T-helper 17 cell (primary cell): ENCODE results near the gene ANO5. TPM values are rescaled to one million over a fixed set of nuclear protein-coding genes. Genes with fewer than 3 reads are reported as not detected.
"Not testable (repeated sequence)": the region's sequence is repeated elsewhere in the genome, so short reads cannot be mapped to it uniquely, and the experiment has no call there.

ENCODE experiments used
- ATAC-seq: fragments of 150-1000 bp; cut with Tn5 transposase; 2 replicates; pipeline ENCODE4 v1.10.0; 2021; ENCODE audit warnings: mild to moderate bottlenecking, moderate library complexity
- DNase-seq, 3 donors: peaks; one replicate each; pipeline versions ENCODE4 v3.0.0 to v3.0.0-alpha.2; 2020 to 2021
- H3K9me3 ChIP-seq: one replicate; pipeline ENCODE4 v1.7.0; 2013; ENCODE audit warnings: low read length, mild to moderate bottlenecking; ENCODE audit not compliant: control insufficient read depth, poor library complexity, severe bottlenecking
- H3K27ac Mint-ChIP-seq: one replicate; pipeline ENCODE4 v1.8.0; 2022; ENCODE audit warnings: mild to moderate bottlenecking, moderate library complexity, mixed read lengths
- H3K27me3 Mint-ChIP-seq: one replicate; pipeline ENCODE4 v1.8.0; 2022; ENCODE audit warnings: mixed read lengths
- H3K36me3 Mint-ChIP-seq: one replicate; pipeline ENCODE4 v1.8.0; 2022; ENCODE audit warnings: low read depth, mixed read lengths
- H3K4me1 Mint-ChIP-seq: one replicate; pipeline ENCODE4 v1.8.0; 2022; ENCODE audit warnings: mild to moderate bottlenecking, mixed read lengths
- H3K4me3 Mint-ChIP-seq: one replicate; pipeline ENCODE4 v1.8.0; 2022; ENCODE audit warnings: mild to moderate bottlenecking, moderate library complexity, mixed read lengths
- total RNA-seq, 4 donors: library from RNA in 2 of 4; stranded (reverse) in 2 of 4; gene quantifications; one replicate each; pipeline ENCODE4 v1.2.3 and lab custom pipeline; 2022 to 2026

The ANO5 gene
- total RNA-seq, 2 donors from 2014 or later = 0.05 TPM; not detected in 1

DNA sequence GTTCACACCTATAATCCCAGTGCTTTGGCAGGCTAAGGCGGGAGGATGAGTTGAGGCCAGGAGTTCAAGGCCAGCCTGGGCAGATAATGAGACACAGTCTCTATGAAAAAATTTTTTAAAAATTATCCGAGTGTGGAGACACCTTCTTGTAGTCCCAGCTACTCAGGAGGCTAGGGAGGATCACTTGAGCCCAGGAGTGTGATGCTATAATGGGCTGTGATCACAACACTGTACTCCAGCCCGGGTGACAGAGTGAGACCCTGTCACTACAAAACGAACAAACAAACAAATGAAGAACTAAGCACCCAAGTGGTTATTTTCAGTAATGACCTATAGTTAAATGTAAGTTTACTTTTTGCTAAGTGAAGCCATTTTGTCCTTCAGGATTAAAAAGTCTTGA, 32.3 kb downstream of the ANO5 start:
- no peaks in the 10 kb centered on the region for H3K9me3 ChIP-seq
- ATAC-seq (no peak), DNase-seq (no peak)
- Mint-ChIP-seq H3K27ac (no peak overlapping the region), H3K4me1 (no peaks in the 10 kb centered on the region), H3K27me3 (no peaks in the 10 kb centered on the region), H3K4me3 (no peak overlapping the region), H3K36me3 (no peaks in the 10 kb centered on the region)

DNA sequence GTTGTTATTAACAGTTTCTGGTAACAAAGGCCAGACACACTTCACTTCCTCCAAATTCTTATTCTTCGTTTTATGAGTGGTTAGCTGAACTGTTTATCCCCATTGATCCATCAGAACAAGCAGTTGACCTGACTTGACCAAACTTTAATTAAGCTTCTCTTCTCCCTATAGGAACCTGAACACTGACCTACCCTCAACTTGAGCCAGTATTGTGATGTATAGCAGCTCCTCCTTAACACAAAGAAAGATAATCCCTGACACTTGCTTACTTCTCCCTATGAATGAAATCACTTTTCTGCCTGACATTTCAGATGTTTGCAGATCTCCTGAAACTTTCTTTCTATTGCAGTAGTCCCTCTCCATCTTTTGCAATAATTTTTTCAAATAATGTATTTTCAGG, 41.9 kb downstream of the ANO5 start:
- Mint-ChIP-seq H3K36me3 (no peaks in the 10 kb centered on the region), H3K4me1 (no peaks in the 10 kb centered on the region), H3K4me3 (no peak overlapping the region), H3K27me3 (no peaks in the 10 kb centered on the region), H3K27ac (no peak overlapping the region)
- no peak for ATAC-seq
- no peak for DNase-seq
- H3K9me3 ChIP-seq = no peaks in the 10 kb centered on the region

DNA sequence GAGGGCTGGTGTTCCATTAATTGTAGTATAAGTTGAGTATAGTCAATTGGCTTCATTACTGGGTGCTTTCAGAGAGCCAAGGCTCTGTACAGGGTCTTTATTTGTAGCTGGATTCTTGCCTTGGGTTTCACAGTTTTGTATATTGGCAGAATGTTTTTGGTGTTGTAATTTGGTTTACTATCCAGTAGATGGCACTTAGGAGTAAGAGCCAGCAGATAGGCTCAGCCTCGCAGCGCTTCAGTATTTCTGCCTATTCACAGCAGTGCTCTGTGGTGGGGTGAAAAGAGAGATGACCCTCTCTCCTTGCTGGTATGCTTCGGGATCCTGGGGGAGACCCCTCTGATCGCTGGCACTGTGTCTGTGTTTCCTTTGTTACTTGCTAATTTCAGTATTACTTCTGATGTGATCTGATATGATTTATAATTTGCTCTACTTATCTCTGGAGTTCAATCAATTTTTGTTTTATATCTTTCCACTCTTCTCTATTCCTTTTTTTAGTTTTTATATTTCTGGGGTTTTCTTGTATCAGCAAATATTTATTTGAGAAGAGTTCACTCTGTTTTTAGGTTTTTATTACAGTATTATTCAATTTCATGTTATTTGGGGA, 52.2 kb downstream of the ANO5 start:
- Mint-ChIP-seq H3K4me1 (peaks cover 4% of the 10 kb centered on the region), H3K4me3 (no peak overlapping the region), H3K27me3 (peaks cover 30% of the 10 kb centered on the region), H3K27ac (no peak overlapping the region), H3K36me3 (no peaks in the 10 kb centered on the region)
- DNase-seq (no peak), ATAC-seq (peak; percentile 63)
- H3K9me3 ChIP-seq = no peaks in the 10 kb centered on the region

DNA sequence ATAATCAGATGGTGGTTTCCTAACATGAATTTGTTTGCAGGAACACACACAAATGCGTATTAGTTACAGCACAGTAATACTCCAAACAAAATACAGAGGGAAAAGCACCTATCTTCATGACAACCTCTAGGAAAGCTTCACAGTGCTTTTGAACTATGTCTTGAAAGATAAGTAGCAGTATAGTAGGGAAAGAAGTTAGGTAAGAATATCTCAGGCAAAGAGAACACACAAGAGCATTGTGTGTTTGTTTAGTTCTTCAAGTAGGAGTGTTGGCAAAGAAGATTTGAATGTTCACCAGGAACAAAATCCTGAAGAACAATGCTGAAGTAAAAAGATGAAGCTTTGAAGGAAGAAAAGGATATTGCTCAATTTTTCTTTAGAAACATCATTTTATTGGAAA, 54.1 kb downstream of the ANO5 start:
- ATAC-seq = no peak

DNA sequence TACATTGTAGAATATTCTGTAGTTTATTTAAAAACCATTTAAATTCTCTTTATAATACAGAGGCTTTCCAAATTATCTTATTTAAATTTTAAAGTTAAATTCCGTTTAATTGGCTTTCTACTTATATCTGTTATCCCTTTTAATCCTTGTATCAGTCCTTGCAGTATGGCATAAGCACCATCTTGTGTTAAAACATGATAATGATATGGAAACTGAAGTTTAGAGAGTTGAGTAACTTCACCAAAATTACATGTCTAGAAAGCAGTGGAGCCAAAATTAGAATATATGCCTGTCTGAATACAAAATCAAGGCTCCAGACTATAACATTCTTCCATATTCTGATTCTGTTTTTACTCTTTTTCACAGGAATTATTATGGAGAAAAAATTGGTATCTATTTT, 57.0 kb downstream of the ANO5 start:
- ATAC-seq = no peak
- Mint-ChIP-seq H3K27me3 (peaks cover 24% of the 10 kb centered on the region), H3K36me3 (no peaks in the 10 kb centered on the region), H3K4me1 (peaks cover 4% of the 10 kb centered on the region), H3K4me3 (no peak overlapping the region), H3K27ac (no peak overlapping the region)
- no peaks in the 10 kb centered on the region for H3K9me3 ChIP-seq
- DNase-seq = no peak

More for the DNA sequence above, 54.1 kb downstream of the ANO5 start:
- Mint-ChIP-seq H3K4me1 (peaks cover 4% of the 10 kb centered on the region), H3K36me3 (no peaks in the 10 kb centered on the region), H3K4me3 (no peak overlapping the region), H3K27ac (no peak overlapping the region), H3K27me3 (peaks cover 36% of the 10 kb centered on the region)
- DNase-seq = no peak
- no peaks in the 10 kb centered on the region for H3K9me3 ChIP-seq

DNA sequence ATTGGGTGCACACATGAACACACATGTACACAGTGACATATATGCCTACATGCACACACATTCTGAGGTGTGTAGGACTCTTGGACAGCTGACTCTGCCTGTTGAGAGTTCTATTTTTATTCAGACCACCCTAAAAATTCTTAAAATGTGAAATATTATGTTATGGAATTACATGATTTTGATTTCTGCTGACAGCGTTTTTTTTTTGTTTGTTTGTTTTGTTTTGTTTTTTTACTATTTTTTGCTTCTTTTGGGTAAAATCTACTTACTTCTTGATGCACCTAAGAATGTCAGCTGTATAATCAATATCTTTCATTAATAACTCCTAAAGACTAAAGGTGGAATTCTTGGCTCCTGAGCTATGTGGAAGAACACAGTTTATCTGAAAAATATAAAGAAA, 64.0 kb downstream of the ANO5 start:
- no peaks in the 10 kb centered on the region for H3K4me1 Mint-ChIP-seq
- DNase-seq (no peak), ATAC-seq (no peak)
- H3K27me3 Mint-ChIP-seq = peaks cover 4% of the 10 kb centered on the region
- H3K36me3 Mint-ChIP-seq = no peaks in the 10 kb centered on the region
- no peak overlapping the region for H3K4me3 Mint-ChIP-seq
- no peaks in the 10 kb centered on the region for H3K9me3 ChIP-seq
- no peak overlapping the region for H3K27ac Mint-ChIP-seq

DNA sequence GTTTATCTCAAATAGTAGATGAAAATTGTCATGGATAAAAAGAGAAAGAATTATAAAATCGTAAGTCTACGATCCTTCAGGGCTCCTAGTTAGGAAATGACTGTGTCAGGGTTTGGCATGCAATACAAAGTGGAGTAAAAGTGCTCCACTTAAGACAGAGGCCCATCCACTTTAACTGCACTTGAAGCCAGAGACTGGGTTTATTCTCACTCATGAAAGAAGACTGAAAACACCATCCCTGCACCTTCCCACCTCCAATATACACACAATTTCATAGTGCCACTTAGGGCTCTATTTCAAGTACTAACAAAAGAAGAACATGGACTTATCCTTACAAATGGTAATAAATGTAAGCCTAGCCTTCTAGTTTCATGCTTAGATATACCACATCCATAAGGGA, 70.7 kb downstream of the ANO5 start:
- H3K9me3 ChIP-seq = no peaks in the 10 kb centered on the region
- Mint-ChIP-seq H3K4me3 (no peak overlapping the region), H3K36me3 (no peaks in the 10 kb centered on the region), H3K27me3 (peaks cover 10% of the 10 kb centered on the region), H3K4me1 (no peaks in the 10 kb centered on the region), H3K27ac (no peak overlapping the region)
- no peak for DNase-seq
- no peak for ATAC-seq

DNA sequence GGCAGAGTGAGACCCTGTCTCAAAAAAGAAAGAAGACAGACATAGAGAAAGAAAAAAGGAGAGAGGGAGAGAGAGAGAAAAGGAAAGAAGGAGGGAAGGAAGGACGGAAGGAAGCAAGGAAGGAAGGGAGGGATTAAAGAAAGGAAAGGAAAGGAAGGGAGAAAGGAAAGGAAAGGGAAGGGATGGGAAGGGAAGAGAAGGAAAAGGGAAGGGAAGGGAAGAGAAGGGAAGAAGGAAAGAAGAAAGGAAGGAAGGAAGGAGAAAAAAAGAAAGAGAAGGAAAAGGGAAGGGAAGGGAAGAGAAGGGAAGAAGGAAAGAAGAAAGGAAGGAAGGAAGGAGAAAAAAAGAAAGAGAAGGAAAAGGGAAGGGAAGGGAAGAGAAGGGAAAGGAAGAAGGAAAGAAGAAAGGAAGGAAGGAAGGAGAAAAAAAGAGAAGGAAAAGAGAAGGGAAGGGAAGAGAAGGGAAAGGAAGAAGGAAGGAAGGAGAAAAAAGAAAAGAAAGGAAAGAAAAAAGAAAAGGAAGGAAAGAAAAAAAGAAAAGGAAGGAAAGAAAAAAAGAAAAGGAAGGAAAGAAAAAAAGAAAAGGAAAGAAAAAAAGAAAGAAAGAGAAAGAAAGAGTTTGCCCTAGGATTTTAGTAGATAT, 76.2 kb downstream of the ANO5 start:
- not testable (repeated sequence) for H3K4me3 Mint-ChIP-seq, ATAC-seq, DNase-seq, H3K4me1 Mint-ChIP-seq, H3K9me3 ChIP-seq, H3K36me3 Mint-ChIP-seq, H3K27ac Mint-ChIP-seq
- peaks cover 11% of the 10 kb centered on the region for H3K27me3 Mint-ChIP-seq

DNA sequence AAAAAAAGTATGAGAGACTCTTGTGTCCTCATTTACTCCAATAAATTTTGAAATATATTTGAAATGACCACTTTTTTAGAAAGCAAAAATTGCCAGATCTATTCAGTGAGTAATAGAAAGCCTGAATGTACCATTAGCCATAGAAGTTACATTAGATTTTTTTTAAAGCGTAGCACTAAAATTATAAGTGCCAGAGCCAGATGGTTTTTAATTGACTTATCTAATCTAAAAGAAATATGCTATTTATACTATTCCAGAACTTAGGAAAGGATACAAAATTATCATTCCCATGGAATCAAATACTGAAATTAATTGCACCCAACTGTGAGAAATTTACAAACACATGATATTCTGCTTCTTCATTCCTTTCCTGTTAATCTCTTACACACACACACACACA, 80.9 kb downstream of the ANO5 start:
- no peaks in the 10 kb centered on the region for H3K9me3 ChIP-seq
- DNase-seq (no peak), ATAC-seq (no peak)
- peaks cover 2% of the 10 kb centered on the region for H3K4me1 Mint-ChIP-seq
- H3K27me3 Mint-ChIP-seq = peaks cover 7% of the 10 kb centered on the region
- no peak overlapping the region for H3K4me3 Mint-ChIP-seq
- no peaks in the 10 kb centered on the region for H3K36me3 Mint-ChIP-seq
- no peak overlapping the region for H3K27ac Mint-ChIP-seq

DNA sequence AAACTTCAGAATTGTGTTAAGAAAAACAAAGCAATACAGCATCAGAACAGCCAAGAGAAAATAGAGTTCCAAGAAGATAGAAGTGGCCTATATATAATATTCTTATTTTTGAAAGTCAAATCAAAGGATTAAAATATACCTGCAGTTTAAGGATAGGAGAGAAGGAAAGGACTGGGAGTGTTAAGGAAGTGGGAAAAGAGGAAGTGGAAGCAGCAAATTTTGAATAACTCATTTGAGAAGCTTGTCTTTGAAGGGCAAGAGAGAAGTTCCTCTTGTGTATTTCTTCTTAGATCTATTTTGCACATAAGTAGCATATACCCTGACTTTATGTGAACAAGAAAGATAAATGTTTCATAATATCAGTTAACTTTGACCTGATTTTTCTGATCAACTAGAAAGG, 82.7 kb downstream of the ANO5 start:
- H3K27me3 Mint-ChIP-seq = peaks cover 6% of the 10 kb centered on the region
- no peaks in the 10 kb centered on the region for H3K9me3 ChIP-seq
- ATAC-seq (no peak), DNase-seq (no peak)
- no peak overlapping the region for H3K27ac Mint-ChIP-seq
- H3K4me3 Mint-ChIP-seq = no peak overlapping the region
- peaks cover 2% of the 10 kb centered on the region for H3K4me1 Mint-ChIP-seq
- no peaks in the 10 kb centered on the region for H3K36me3 Mint-ChIP-seq

DNA sequence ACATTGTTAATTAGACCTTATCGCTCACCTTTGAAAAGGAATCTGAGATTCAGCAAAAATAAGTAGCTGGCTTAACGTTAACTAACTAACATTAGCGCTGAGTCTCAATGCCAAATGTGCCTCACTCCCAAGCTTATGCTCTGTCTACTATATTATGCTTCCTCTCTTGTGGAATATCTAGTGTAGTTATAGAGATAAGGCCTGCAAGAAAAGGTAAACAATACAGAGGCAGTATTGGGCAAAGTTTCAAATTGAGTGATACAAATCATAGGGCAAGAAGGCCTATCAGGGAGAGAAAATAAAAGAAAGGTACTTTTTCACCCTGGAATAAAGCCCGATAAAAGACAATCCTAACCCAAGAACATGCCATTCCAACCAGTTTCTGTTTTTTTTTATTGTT, 83.7 kb downstream of the ANO5 start:
- Mint-ChIP-seq H3K4me1 (peaks cover 2% of the 10 kb centered on the region), H3K27ac (no peak overlapping the region), H3K36me3 (no peaks in the 10 kb centered on the region), H3K4me3 (no peak overlapping the region), H3K27me3 (peaks cover 6% of the 10 kb centered on the region)
- no peaks in the 10 kb centered on the region for H3K9me3 ChIP-seq
- DNase-seq (no peak), ATAC-seq (no peak)

DNA sequence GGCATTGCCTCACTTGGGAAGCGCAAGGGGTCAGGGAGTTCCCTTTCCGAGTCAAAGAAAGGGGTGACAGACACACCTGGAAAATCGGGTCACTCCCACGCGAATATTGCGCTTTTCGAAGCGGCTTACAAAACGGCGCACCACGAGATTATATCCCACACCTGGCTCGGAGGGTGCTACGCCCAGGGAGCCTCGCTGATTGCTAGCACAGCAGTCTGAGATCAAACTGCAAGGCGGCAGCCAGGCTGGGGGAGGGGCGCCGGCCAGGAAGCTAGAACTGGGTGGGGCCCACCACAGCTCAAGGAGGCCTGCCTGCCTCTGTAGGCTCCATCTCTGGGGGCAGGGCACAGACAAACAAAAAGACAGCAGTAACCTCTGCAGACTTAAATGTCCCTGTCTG, 92.1 kb downstream of the ANO5 start:
- not testable (repeated sequence) for H3K27ac Mint-ChIP-seq, H3K9me3 ChIP-seq, H3K27me3 Mint-ChIP-seq, DNase-seq, H3K36me3 Mint-ChIP-seq, ATAC-seq, H3K4me3 Mint-ChIP-seq, H3K4me1 Mint-ChIP-seq

DNA sequence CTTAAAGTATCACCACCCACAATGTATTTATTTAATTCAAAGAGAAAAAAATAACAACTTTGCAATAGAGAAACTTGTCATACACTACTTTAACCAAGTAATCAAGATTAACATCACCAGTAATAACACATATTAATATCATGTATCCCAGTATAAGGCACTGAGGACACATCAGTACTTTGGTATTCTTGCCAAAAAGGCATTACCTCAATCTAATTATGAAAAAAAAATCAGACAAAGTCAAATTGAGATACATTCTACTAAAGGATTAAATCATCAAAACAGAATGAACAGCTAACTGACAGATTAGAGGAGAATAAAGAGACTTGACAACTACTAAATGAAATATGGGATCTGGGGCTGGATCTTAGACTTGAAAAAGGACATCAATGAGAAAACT, 109.5 kb downstream of the ANO5 start:
- H3K9me3 ChIP-seq = no peaks in the 10 kb centered on the region
- ATAC-seq (no peak), DNase-seq (no peak)
- Mint-ChIP-seq H3K4me1 (no peaks in the 10 kb centered on the region), H3K27me3 (peaks cover 27% of the 10 kb centered on the region), H3K27ac (no peak overlapping the region), H3K36me3 (peaks cover 2% of the 10 kb centered on the region), H3K4me3 (no peak overlapping the region)

DNA sequence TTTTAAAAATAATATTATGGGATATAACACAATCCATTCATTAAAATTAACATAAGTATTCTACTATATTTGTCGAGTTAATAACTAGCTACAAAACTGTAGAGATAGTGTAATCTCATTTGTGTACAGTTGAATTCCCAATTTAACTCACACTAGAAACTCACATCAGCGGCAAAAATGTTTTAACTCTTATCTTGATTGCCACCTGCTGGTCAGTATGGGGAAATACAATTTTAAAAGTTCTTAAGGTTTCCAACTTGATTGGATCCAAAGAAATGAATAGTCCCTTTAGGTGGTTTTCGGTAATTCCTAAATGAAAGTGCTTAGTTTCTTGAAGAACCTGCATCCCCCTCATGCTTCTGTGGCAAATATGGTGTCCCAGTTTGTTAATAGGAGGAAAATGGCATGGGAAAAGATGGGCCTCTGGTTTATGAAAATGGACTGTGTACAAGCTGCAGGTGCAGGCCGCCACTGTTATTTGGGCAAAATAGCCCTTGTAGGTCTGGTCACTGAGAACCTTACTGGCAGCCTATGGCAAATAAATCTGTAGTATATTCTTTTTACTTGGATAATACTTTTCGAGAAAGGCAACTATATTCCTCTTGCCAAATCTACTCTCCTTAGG, 111.6 kb downstream of the ANO5 start:
- Mint-ChIP-seq H3K4me1 (no peaks in the 10 kb centered on the region), H3K27ac (no peak overlapping the region), H3K4me3 (no peak overlapping the region), H3K27me3 (peaks cover 25% of the 10 kb centered on the region), H3K36me3 (peaks cover 2% of the 10 kb centered on the region)
- no peak for ATAC-seq
- no peaks in the 10 kb centered on the region for H3K9me3 ChIP-seq
- no peak for DNase-seq
